WERI-Rb-1 (cell line): ENCODE results near the gene SLC16A7.

Experiments used
- DNase-seq: peaks from one replicate; pipeline ENCODE4 v3.0.0-alpha.2; 2020
- H3K27ac ChIP-seq: fragments of 250-450 bp; sonication (Bioruptor Pico); 2 replicates; pipeline ENCODE4 v1.5.1; 2020; ENCODE audit warnings: mild to moderate bottlenecking, moderate library complexity
- H3K27me3 ChIP-seq: fragments of 250-450 bp; sonication (Bioruptor Pico); 2 replicates; pipeline ENCODE4 v1.5.1; 2021; ENCODE audit warnings: mild to moderate bottlenecking, low read depth, moderate library complexity; ENCODE audit not compliant: insufficient read depth, severe bottlenecking
- H3K36me3 ChIP-seq: fragments of 250-450 bp; sonication (Bioruptor Pico); 2 replicates; pipeline ENCODE4 v1.5.1; 2020; ENCODE audit warnings: mild to moderate bottlenecking, moderate library complexity
- H3K4me3 ChIP-seq: 2 replicates; pipeline ENCODE4 v1.5.1; 2011; ENCODE audit warnings: low read depth, mild to moderate bottlenecking, control low read depth, low read length
- H3K9me3 ChIP-seq: fragments of 250-450 bp; sonication (Bioruptor Pico); 2 replicates; pipeline ENCODE4 v1.5.1; 2021; ENCODE audit warnings: mild to moderate bottlenecking, moderate library complexity; ENCODE audit not compliant: severe bottlenecking
- CTCF ChIP-seq: IDR thresholded peaks from 2 replicates; pipeline ENCODE4 v1.5.1; 2011; ENCODE audit warnings: low read depth, mild to moderate bottlenecking, control low read depth, inconsistent platforms, low read length

The SLC16A7 gene

GRCh38 chr12:59787610-59788009 lies 191.8 kb downstream of the SLC16A7 start:
- H3K4me3 ChIP-seq: no peak overlapping the region
- DNase-seq: no peak

GRCh38 chr12:59792647-59793046 lies 196.8 kb downstream of the SLC16A7 start:
- no peaks in the 10 kb centered on the region for H3K9me3 ChIP-seq
- no peaks in the 10 kb centered on the region for H3K36me3 ChIP-seq
- DNase-seq: no peak
- no peak overlapping the region for H3K4me3 ChIP-seq
- no peak for TF ChIP-seq CTCF
- no peaks in the 10 kb centered on the region for H3K27me3 ChIP-seq
- H3K27ac ChIP-seq: no peak overlapping the region

More at GRCh38 chr12:59787610-59788009, 191.8 kb downstream of the SLC16A7 start:
- no peak for TF ChIP-seq CTCF
- no peaks in the 10 kb centered on the region for H3K9me3 ChIP-seq
- no peak overlapping the region for H3K27ac ChIP-seq
- H3K36me3 ChIP-seq: no peaks in the 10 kb centered on the region
- H3K27me3 ChIP-seq: no peaks in the 10 kb centered on the region

- TF ChIP-seq CTCF: no peak
- DNase-seq: no peak
- Histone ChIP-seq H3K27me3 (no peaks in the 10 kb centered on the region), H3K4me3 (no peak overlapping the region), H3K36me3 (no peaks in the 10 kb centered on the region), H3K27ac (no peak overlapping the region), H3K9me3 (no peaks in the 10 kb centered on the region)
Observed at GRCh38 chr12:59803735-59804134, 207.9 kb downstream of the SLC16A7 start.

DNA sequence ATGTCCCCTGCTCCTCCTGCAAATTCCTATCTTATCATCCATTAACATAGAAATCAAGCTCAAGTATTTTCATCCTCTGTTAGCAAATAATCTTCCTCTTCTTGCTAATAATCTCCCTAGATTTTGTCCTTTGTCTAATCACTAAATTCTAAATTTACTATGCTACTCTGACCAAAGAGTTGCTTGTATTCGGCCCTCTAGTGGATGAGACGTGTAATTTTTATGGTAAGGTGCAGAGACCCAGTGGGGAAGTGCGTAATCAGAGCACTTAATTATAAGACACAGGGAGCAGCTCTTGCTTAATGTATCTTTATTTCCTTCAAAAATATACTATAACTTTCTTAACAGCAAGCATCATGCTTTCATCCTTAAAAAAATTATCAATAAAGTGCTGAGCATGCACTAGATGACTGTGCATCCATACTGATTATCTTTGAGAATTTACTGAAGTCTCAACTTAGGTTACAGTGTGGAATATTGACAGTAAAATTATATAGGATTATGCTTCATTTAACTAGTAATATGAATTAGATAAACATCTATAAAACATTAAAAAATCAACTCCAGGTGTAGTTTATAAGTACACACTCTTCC lies 212.6 kb downstream of the SLC16A7 start:
- TF ChIP-seq CTCF: peak; percentile 30
- DNase-seq: no peak
- Histone ChIP-seq H3K27ac (no peak overlapping the region), H3K36me3 (no peaks in the 10 kb centered on the region), H3K9me3 (no peaks in the 10 kb centered on the region), H3K4me3 (no peak overlapping the region), H3K27me3 (no peaks in the 10 kb centered on the region)

GRCh38 chr12:59811991-59812390 lies 216.2 kb downstream of the SLC16A7 start:
- Histone ChIP-seq H3K4me3 (no peak overlapping the region), H3K9me3 (no peaks in the 10 kb centered on the region), H3K27ac (no peak overlapping the region), H3K27me3 (no peaks in the 10 kb centered on the region), H3K36me3 (no peaks in the 10 kb centered on the region)
- TF ChIP-seq CTCF: no peak
- no peak for DNase-seq

DNA sequence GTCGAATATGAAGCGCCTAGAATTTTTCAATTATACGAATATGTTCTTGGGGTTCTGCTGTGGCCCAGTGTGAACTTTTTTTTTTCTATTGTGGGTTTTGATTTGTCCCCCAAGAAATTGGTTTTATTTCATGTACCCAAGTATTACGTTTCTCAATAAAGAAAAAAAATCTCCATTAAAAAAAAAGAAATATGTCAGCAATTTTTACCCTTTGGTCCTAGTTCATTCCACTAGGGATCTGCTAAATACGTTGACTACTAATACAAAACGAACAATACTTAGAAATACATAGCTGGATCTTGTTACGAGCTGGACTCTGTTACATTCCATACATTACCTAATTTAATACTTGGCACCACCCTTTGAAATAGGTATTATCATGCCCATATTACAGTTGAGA lies 216.9 kb downstream of the SLC16A7 start:
- no peak overlapping the region for H3K4me3 ChIP-seq
- H3K36me3 ChIP-seq: no peaks in the 10 kb centered on the region
- H3K27me3 ChIP-seq: no peaks in the 10 kb centered on the region
- H3K27ac ChIP-seq: no peak overlapping the region
- no peaks in the 10 kb centered on the region for H3K9me3 ChIP-seq
- TF ChIP-seq CTCF: no peak
- DNase-seq: no peak
